ENCODE results near the gene HES6. TPM values are rescaled to one million over a fixed set of nuclear protein-coding genes. Genes with fewer than 3 reads are reported as not detected.

The HES6 gene
- total RNA-seq, 2 experiments from 2014 or later = 1.5 to 1.9 TPM

GRCh38 chr2:238225121-238225520, 14.7 kb downstream of the HES6 start:
- Histone ChIP-seq H3K36me3 (ENCODE audit: insufficient read depth, low read length) (no peaks in the 10 kb centered on the region), H3K4me3 (ENCODE audit: low read length) (no peak overlapping the region), H3K27ac (ENCODE audit: low read depth in 1 of 2, low read length in 2 of 2) (no peak overlapping the region), H3K4me1 (ENCODE audit: insufficient read depth, low read length) (no peaks in the 10 kb centered on the region), H3K27me3 (ENCODE audit: control insufficient read depth in 1 of 2, insufficient read depth in 2 of 2, low read length in 2 of 2) (peaks cover 0 to 2% of the 10 kb centered on the region in 2 experiments), H3K9me3 (ENCODE audit: control insufficient read depth in 1 of 2, insufficient read depth in 1 of 2, low read length in 2 of 2) (no peaks in the 10 kb centered on the region)
- ChIA-PET POLR2A (no interaction called here), CTCF (no interaction called here)
- intact Hi-C loops (cut with DNase I, micrococcal nuclease) = no loop called here
- Mint-ChIP-seq H3K36me3 (ENCODE audit: low read depth) (no peaks in the 10 kb centered on the region), H3K4me1 (ENCODE audit: low read depth) (peaks cover 6% of the 10 kb centered on the region), H3K27ac (no peak overlapping the region), H3K27me3 (no peaks in the 10 kb centered on the region), H3K9me3 (no peaks in the 10 kb centered on the region), H3K4me3 (no peak overlapping the region)
- DNase-seq (no peak), ATAC-seq (ENCODE audit: poor library complexity) (no peak)
- TF ChIP-seq CTCF (IDR thresholded peaks at IDR 0.05) = no peak

- ChIA-PET CTCF (no interaction called here), POLR2A (interaction anchor here (0.6 kb wide), 1 partner anchor 41 kb away, joined by 3 read pairs; no protein-coding TSS in a partner anchor)
- H3K4me3 Mint-ChIP-seq = no peak overlapping the region
- H3K4me3 ChIP-seq (ENCODE audit: low read length) = no peak overlapping the region
- H3K27me3 ChIP-seq (ENCODE audit: control insufficient read depth in 1 of 2, insufficient read depth in 2 of 2, low read length in 2 of 2) = peaks cover 0 to 2% of the 10 kb centered on the region in 2 experiments
- H3K9me3 ChIP-seq (ENCODE audit: control insufficient read depth in 1 of 2, insufficient read depth in 1 of 2, low read length in 2 of 2) = no peaks in the 10 kb centered on the region
- no peaks in the 10 kb centered on the region for H3K36me3 ChIP-seq (ENCODE audit: insufficient read depth, low read length)
- H3K36me3 Mint-ChIP-seq (ENCODE audit: low read depth) = no peaks in the 10 kb centered on the region
- H3K4me1 ChIP-seq (ENCODE audit: insufficient read depth, low read length) = no peaks in the 10 kb centered on the region
- H3K27ac ChIP-seq (ENCODE audit: low read depth in 1 of 2, low read length in 2 of 2) = no peak overlapping the region
- DNase-seq (no peak), ATAC-seq (ENCODE audit: poor library complexity) (no peak)
- H3K4me1 Mint-ChIP-seq (ENCODE audit: low read depth) = peaks cover 4% of the 10 kb centered on the region
- no peak overlapping the region for H3K27ac Mint-ChIP-seq
- H3K27me3 Mint-ChIP-seq = no peaks in the 10 kb centered on the region
- no peak for TF ChIP-seq CTCF (IDR thresholded peaks at IDR 0.05)
- intact Hi-C loops (cut with DNase I, micrococcal nuclease) = no loop called here
- no peaks in the 10 kb centered on the region for H3K9me3 Mint-ChIP-seq
These were observed 15.3 kb downstream of the HES6 start for GRCh38 chr2:238224356-238225035.

GRCh38 chr2:238220892-238221521, 18.8 kb downstream of the HES6 start:
- CTCF ChIA-PET = no interaction called here
- peak overlapping the region; percentile 33 for H3K4me3 ChIP-seq (ENCODE audit: low read length)
- Mint-ChIP-seq H3K27ac (no peak overlapping the region), H3K36me3 (ENCODE audit: low read depth) (no peaks in the 10 kb centered on the region), H3K9me3 (no peaks in the 10 kb centered on the region), H3K4me1 (ENCODE audit: low read depth) (no peaks in the 10 kb centered on the region), H3K27me3 (peaks cover 6% of the 10 kb centered on the region), H3K4me3 (no peak overlapping the region)
- H3K27ac ChIP-seq (ENCODE audit: low read depth in 1 of 2, low read length in 2 of 2) = no peak overlapping the region
- TF ChIP-seq CTCF (IDR thresholded peaks at IDR 0.05) = no peak
- intact Hi-C loops (cut with DNase I, micrococcal nuclease) = no loop called here
- no peaks in the 10 kb centered on the region for H3K9me3 ChIP-seq (ENCODE audit: control insufficient read depth in 1 of 2, insufficient read depth in 1 of 2, low read length in 2 of 2)
- DNase-seq = peak in 1 of 14 experiments; percentile 40
- H3K4me1 ChIP-seq (ENCODE audit: insufficient read depth, low read length) = no peaks in the 10 kb centered on the region
- POLR2A ChIA-PET = interaction anchor here (2.1 kb wide), 1 partner anchor 18 kb away, joined by 4 read pairs; no protein-coding TSS in a partner anchor
- H3K27me3 ChIP-seq (ENCODE audit: control insufficient read depth in 1 of 2, insufficient read depth in 2 of 2, low read length in 2 of 2) = peaks cover 2 to 4% of the 10 kb centered on the region in 2 experiments
- no peak for ATAC-seq (ENCODE audit: poor library complexity)
- no peaks in the 10 kb centered on the region for H3K36me3 ChIP-seq (ENCODE audit: insufficient read depth, low read length)

Measured in CD4-positive, alpha-beta T cell (primary cell).